NK-92 (cell line): ENCODE measurements around the gene ABLIM3.

Source experiments
- DNase-seq: peaks from one replicate; lab custom pipeline; 2025; ENCODE audit not compliant: unreplicated experiment; lab: John Stamatoyannopoulos, UW

ABLIM3 gene

GRCh38 chr5:149141224-149141956, at the start of gene ABLIM3:
Gene ABLIM3 (plus strand): TSS chr5:149141493. CDS start chr5:149142096, 603 bp downstream.
- DNase-seq: no peak

GRCh38 chr5:149093625-149094024, 47.7 kb upstream of the ABLIM3 start:
- no peak for DNase-seq

GRCh38 chr5:149094996-149095395, 46.3 kb upstream of the ABLIM3 start:
- DNase-seq: no peak

GRCh38 chr5:149099920-149100319, 41.4 kb upstream of the ABLIM3 start:
- no peak for DNase-seq

GRCh38 chr5:149100331-149100730, 41.0 kb upstream of the ABLIM3 start:
- no peak for DNase-seq

GRCh38 chr5:149108651-149109280, 32.5 kb upstream of the ABLIM3 start:
- no peak for DNase-seq

GRCh38 chr5:149110406-149110805, 30.9 kb upstream of the ABLIM3 start:
- no peak for DNase-seq

GRCh38 chr5:149113669-149114068, 27.6 kb upstream of the ABLIM3 start:
- no peak for DNase-seq

GRCh38 chr5:149114403-149115312, 26.6 kb upstream of the ABLIM3 start:
- no peak for DNase-seq

- no peak for DNase-seq
Observed at GRCh38 chr5:149117970-149118369, 23.3 kb upstream of the ABLIM3 start.

GRCh38 chr5:149118463-149118862, 22.8 kb upstream of the ABLIM3 start:
- DNase-seq: no peak

- DNase-seq: no peak
Observed at GRCh38 chr5:149121145-149121544, 20.1 kb upstream of the ABLIM3 start.

GRCh38 chr5:149123211-149123610, 18.1 kb upstream of the ABLIM3 start:
- DNase-seq: no peak

- DNase-seq: no peak
Observed at GRCh38 chr5:149125386-149125891, 15.9 kb upstream of the ABLIM3 start.

- DNase-seq: no peak
Observed at GRCh38 chr5:149126906-149127305, 14.4 kb upstream of the ABLIM3 start.

GRCh38 chr5:149127394-149127955, 13.8 kb upstream of the ABLIM3 start:
- DNase-seq: no peak

- no peak for DNase-seq
Observed at GRCh38 chr5:149128023-149128875, 13.0 kb upstream of the ABLIM3 start.

- no peak for DNase-seq
Observed at GRCh38 chr5:149129181-149129580, 12.1 kb upstream of the ABLIM3 start.

GRCh38 chr5:149130121-149130914, 11.0 kb upstream of the ABLIM3 start:
- no peak for DNase-seq
